GM23338 (cell line): ENCODE measurements around the gene TMEM151B.

ENCODE experiments used
- CREB1 ChIP-seq: fragments of 250-450 bp; sonication (Bioruptor Pico); IDR thresholded peaks from 2 replicates; pipeline ENCODE4 v1.5.0; 2020; ENCODE audit warnings: low read depth, mild to moderate bottlenecking, moderate library complexity
- EZH2 ChIP-seq: fragments of 200-600 bp; sonication (generic); IDR thresholded peaks from one replicate; pipeline ENCODE4 v1.8.0; 2017; ENCODE audit warnings: antibody characterized with exemption, mild to moderate bottlenecking, low read depth; ENCODE audit not compliant: unreplicated experiment
- EZH2phosphoT487 ChIP-seq: fragments of 200-600 bp; sonication (generic); IDR thresholded peaks from one replicate; pipeline ENCODE4 v1.8.1; 2018; ENCODE audit warnings: antibody characterized with exemption; ENCODE audit not compliant: unreplicated experiment
- POLR2AphosphoS5 ChIP-seq: IDR thresholded peaks from 2 replicates; pipeline ENCODE4 v1.6.1; 2016; ENCODE audit warnings: antibody characterized with exemption, low read depth
- REST ChIP-seq: IDR thresholded peaks from one replicate; pipeline ENCODE4 v1.6.1; 2018; ENCODE audit warnings: antibody characterized with exemption; ENCODE audit not compliant: unreplicated experiment
- TF ChIP-seq, protein P1 (sequence below), 2 experiments: fragments of 200-600 bp in 1 of 2; sonication (generic) in 1 of 2; conservative IDR thresholded peaks; 2 replicates each; pipeline versions ENCODE4 v1.5.1 to v1.6.1; 2016 to 2017; ENCODE audit warnings: antibody characterized with exemption in 2 of 2, low read depth in 2 of 2, mild to moderate bottlenecking in 2 of 2, moderate library complexity in 1 of 2

DNA sequence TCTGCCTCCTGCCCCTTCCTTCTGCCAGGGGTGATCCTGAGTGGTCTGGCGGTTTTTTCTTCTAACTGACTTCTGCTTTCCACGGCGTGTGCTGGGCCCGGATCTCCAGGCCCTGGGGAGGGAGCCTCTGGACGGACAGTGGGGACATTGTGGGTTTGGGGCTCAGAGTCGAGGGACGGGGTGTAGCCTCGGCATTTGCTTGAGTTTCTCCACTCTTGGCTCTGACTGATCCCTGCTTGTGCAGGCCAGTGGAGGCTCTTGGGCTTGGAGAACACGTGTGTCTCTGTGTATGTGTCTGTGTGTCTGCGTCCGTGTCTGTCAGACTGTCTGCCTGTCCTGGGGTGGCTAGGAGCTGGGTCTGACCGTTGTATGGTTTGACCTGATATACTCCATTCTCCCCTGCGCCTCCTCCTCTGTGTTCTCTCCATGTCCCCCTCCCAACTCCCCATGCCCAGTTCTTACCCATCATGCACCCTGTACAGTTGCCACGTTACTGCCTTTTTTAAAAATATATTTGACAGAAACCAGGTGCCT, 36.6 kb upstream of the TMEM151B start:
- TF ChIP-seq, protein P1, sequence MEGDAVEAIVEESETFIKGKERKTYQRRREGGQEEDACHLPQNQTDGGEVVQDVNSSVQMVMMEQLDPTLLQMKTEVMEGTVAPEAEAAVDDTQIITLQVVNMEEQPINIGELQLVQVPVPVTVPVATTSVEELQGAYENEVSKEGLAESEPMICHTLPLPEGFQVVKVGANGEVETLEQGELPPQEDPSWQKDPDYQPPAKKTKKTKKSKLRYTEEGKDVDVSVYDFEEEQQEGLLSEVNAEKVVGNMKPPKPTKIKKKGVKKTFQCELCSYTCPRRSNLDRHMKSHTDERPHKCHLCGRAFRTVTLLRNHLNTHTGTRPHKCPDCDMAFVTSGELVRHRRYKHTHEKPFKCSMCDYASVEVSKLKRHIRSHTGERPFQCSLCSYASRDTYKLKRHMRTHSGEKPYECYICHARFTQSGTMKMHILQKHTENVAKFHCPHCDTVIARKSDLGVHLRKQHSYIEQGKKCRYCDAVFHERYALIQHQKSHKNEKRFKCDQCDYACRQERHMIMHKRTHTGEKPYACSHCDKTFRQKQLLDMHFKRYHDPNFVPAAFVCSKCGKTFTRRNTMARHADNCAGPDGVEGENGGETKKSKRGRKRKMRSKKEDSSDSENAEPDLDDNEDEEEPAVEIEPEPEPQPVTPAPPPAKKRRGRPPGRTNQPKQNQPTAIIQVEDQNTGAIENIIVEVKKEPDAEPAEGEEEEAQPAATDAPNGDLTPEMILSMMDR (conservative IDR thresholded peaks at IDR 0.05; ENCODE audit: low read depth in 2 of 2): no peak
- no peak for TF ChIP-seq EZH2
- TF ChIP-seq POLR2AphosphoS5: no peak
- no peak for TF ChIP-seq EZH2phosphoT487
- no peak for TF ChIP-seq CREB1 (CRISPR knock-in tag)
- no peak for TF ChIP-seq REST
